ENCODE measurements around the gene SH3BGRL. TPM values are rescaled to one million over a fixed set of nuclear protein-coding genes. Genes with fewer than 3 reads are reported as not detected.

SH3BGRL gene
- total RNA-seq: 10 to 100 TPM; 31.5 to 67.1 TPM

DNA sequence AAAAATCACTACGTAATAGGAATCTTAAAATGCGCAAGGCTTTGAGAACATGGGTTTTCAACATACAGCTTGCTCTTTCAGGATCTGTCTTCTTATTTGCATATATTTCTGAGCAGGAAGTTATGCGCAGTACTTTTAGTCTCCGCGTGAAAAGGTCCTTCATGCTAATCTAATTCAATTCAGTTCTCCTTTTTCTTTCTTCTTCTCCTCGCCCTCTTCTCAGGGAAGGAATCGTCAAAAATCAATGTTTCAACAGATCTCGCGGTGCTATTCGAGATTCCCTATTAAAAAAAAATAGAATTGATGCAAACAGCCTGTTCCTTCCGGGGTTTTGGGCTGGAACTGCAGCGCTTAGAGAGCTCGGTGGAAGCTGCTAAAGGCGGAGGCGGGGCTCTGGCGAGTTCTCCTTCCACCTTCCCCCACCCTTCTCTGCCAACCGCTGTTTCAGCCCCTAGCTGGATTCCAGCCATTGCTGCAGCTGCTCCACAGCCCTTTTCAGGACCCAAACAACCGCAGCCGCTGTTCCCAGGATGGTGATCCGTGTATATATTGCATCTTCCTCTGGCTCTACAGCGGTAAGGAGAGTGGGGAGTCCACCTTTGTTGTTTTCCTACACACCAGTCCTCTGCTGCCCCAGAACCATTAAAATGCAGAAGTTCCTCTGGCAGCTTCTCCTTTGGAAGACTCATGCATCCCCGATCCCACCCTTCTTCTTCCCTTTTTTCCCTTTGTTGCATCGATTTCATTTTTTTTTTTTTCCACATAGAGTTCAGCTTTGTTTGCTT, at the start of gene SH3BGRL, which contains the start of gene HMGN5:
Gene SH3BGRL (plus strand): TSS at position 432 of the 785 bp plus-strand sequence. CDS start 99 bp downstream, at position 531.
Gene HMGN5 (minus strand): TSS at position 243 of the 785 bp plus-strand sequence. CDS start 80,364 bp downstream, outside the sequence.
- ATAC-seq (peak; percentile 98 to 100), DNase-seq (ENCODE audit: low spot score) (peak; percentile 79)
- H3K4me1 Mint-ChIP-seq (ENCODE audit: low read depth in 2 of 2): peaks cover 21 to 36% of the 10 kb centered on the region in 2 donors
- peaks cover 0 to under 1% of the 10 kb centered on the region in 2 donors for H3K27me3 Mint-ChIP-seq
- no peaks in the 10 kb centered on the region for H3K9me3 Mint-ChIP-seq
- H3K36me3 Mint-ChIP-seq: peaks cover 5% of the 10 kb centered on the region
- H3K27ac Mint-ChIP-seq: peak within 1 kb of the TSS; percentile 89 to 96
- H3K4me3 Mint-ChIP-seq: peak within 1 kb of the TSS; percentile 97

DNA sequence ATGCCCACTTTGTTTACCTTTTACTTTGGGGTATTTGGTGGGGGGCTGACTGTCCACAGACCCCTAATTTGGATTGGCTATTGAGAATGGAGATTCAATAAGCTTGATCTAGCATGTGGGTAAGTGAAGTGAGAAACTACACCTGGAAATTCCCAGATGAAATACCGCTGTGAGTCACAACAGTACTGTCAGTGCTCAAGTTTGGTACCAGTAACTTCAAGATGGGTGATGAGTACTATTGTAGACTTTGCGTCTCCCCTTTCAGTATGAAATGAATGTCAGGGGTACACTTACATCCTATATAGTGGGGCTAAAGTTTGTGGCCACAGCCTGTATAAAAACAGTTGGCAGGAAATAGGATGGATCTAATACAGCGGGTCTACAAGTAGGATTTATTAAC, 33.5 kb upstream of the SH3BGRL start:
- ATAC-seq: no peak
- H3K4me1 Mint-ChIP-seq (ENCODE audit: low read depth in 2 of 2): no peaks in the 10 kb centered on the region
- no peak overlapping the region for H3K4me3 Mint-ChIP-seq
- no peaks in the 10 kb centered on the region for H3K36me3 Mint-ChIP-seq
- no peaks in the 10 kb centered on the region for H3K9me3 Mint-ChIP-seq
- H3K27ac Mint-ChIP-seq: no peak overlapping the region
- peaks cover 0 to 8% of the 10 kb centered on the region in 2 donors for H3K27me3 Mint-ChIP-seq
- no peak for DNase-seq (ENCODE audit: low spot score)

DNA sequence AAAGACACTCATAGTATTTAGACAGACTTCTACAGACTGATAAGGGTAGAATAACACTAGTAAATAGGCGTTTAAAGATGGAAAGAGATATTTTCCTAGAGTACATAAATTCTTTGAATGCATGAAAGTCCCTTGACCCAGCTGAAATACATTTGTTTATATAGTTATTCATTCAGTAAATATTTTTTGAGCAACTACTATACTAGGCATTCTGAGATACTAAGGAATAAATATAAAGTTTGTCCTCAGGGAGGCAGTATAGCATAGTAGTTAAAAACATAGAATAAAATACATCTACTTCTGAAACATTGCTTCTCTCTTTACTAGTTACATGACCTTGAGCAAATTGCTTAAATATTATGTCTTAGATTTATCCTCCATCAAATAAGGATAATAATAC, 27.6 kb upstream of the SH3BGRL start:
- DNase-seq (ENCODE audit: low spot score): no peak
- Mint-ChIP-seq H3K27ac (no peak overlapping the region), H3K36me3 (no peaks in the 10 kb centered on the region), H3K27me3 (peaks cover 0 to 2% of the 10 kb centered on the region in 2 donors), H3K9me3 (no peaks in the 10 kb centered on the region), H3K4me3 (no peak overlapping the region), H3K4me1 (ENCODE audit: low read depth in 2 of 2) (no peaks in the 10 kb centered on the region)
- no peak for ATAC-seq

DNA sequence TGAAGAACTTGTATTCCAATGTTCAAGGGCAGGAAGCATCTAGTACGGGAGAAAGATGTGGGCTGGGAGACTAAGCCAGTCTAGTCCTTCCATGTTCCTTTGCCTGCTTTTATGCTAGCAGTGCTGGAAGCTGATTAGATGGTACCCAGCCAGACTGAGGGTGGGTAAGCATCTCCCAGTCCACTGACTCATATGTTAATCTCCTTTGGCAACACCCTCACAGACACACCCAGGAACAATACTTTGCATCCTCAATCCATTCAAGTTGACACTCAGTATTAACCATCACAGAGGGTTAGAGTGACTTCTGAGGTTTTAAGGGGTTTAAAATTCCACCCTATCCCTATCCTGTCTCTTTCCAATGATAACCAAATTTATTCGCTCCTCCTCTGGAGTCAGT, 6.6 kb upstream of the SH3BGRL start:
- no peak overlapping the region for H3K27ac Mint-ChIP-seq
- no peaks in the 10 kb centered on the region for H3K9me3 Mint-ChIP-seq
- DNase-seq (ENCODE audit: low spot score) (no peak), ATAC-seq (no peak)
- H3K36me3 Mint-ChIP-seq: no peaks in the 10 kb centered on the region
- H3K27me3 Mint-ChIP-seq: peaks cover 0 to 4% of the 10 kb centered on the region in 2 donors
- H3K4me3 Mint-ChIP-seq: no peak overlapping the region
- peaks cover 4 to 6% of the 10 kb centered on the region in 2 donors for H3K4me1 Mint-ChIP-seq (ENCODE audit: low read depth in 2 of 2)

DNA sequence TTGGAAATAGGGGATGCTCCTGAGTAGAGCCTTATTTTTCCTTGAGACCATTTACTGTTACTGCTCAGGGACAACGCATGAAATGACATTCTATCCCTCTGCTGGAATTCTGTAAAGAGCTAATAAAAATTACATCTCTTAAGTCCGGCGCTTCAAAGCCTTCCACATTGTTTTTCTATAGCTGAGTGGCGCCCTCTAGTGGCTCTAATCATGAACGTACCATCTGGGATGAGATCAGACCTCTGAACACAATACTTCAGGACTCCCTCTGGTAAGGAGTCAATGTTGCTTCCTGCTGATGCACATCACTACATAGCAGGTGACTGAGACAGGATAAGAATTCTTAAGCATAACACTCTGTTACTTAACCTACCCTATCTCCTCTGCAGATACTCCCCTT, 6.2 kb upstream of the SH3BGRL start:
- ATAC-seq: peak in 1 of 2 donors; percentile 71
- Mint-ChIP-seq H3K27ac (no peak overlapping the region), H3K27me3 (peaks cover 0 to 4% of the 10 kb centered on the region in 2 donors), H3K4me1 (ENCODE audit: low read depth in 2 of 2) (peaks cover 6% of the 10 kb centered on the region in 2 donors), H3K9me3 (no peaks in the 10 kb centered on the region), H3K36me3 (no peaks in the 10 kb centered on the region), H3K4me3 (no peak overlapping the region)
- peak; percentile 70 for DNase-seq (ENCODE audit: low spot score)

DNA sequence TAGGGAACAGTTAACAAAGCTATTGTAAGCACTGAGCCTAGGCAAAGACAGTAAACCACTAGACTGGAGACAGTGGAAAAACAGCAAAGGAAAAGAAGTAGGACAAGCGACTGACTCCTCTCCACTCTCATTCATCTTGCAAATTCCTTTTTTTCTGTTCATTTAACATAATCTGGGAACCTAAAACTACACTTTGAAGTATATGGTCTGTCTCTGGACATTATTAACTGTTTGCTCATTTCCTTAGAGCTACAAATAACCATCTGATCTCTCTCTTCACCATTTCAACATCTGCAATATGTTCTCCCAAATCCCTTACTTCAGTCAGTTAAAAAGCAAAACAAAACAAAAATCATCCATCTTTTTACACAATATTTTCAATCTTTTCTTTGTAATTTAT, 831 bp upstream of the SH3BGRL start:
- peak overlapping the region; percentile 89 to 96 for H3K27ac Mint-ChIP-seq
- ATAC-seq (no peak), DNase-seq (ENCODE audit: low spot score) (no peak)
- H3K27me3 Mint-ChIP-seq: peaks cover 0 to 2% of the 10 kb centered on the region in 2 donors
- peak overlapping the region; percentile 97 for H3K4me3 Mint-ChIP-seq
- H3K36me3 Mint-ChIP-seq: peaks cover 2% of the 10 kb centered on the region
- H3K4me1 Mint-ChIP-seq (ENCODE audit: low read depth in 2 of 2): peaks cover 17 to 30% of the 10 kb centered on the region in 2 donors
- no peaks in the 10 kb centered on the region for H3K9me3 Mint-ChIP-seq

DNA sequence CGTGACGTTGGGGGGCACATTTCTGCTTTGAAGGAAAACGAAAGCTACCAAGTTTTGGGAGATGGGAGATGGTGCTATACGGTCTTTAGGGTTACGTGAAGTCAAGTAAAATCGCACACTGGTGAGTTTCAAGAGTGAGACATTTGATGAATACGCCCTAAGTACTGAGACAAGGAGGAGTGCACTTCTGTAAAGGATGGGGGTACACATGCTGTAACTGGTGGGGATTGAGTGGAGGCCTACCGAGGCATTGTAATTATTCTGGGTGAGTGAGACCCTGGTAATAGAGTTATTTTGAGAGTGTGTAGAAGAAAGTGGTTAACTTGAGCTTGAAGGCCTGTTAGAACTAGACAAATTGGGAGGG, 536 bp downstream of the SH3BGRL start:
- no peaks in the 10 kb centered on the region for H3K27me3 Mint-ChIP-seq
- ATAC-seq: peak; percentile 29 to 56
- peaks cover 21 to 36% of the 10 kb centered on the region in 2 donors for H3K4me1 Mint-ChIP-seq (ENCODE audit: low read depth in 2 of 2)
- peaks cover 5% of the 10 kb centered on the region for H3K36me3 Mint-ChIP-seq
- peak overlapping the region; percentile 89 to 96 for H3K27ac Mint-ChIP-seq
- DNase-seq (ENCODE audit: low spot score): no peak
- H3K9me3 Mint-ChIP-seq: no peaks in the 10 kb centered on the region
- H3K4me3 Mint-ChIP-seq: peak overlapping the region; percentile 97

DNA sequence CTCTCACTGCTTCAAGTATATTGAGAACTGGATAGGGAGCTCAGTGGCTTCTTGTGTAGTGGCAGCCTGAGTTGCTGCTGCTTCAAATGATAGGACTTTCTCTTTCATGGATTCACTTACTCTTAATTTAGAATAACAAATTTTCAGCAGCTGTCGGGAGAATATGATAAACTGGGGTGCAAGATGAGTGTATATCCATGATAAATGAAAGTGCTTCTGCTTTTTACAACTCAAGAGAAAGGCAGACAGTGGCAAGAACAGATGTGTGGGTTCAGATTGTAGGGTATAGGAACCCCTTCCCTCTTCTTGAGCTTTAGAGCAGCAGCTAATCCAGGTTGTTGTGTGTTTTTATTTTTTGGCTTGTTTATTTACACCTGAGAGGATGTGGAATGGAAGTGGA, 1.0 kb downstream of the SH3BGRL start:
- Mint-ChIP-seq H3K27ac (peak overlapping the region; percentile 89 to 96), H3K4me1 (ENCODE audit: low read depth in 2 of 2) (peaks cover 24 to 36% of the 10 kb centered on the region in 2 donors), H3K27me3 (no peaks in the 10 kb centered on the region), H3K36me3 (peaks cover 5% of the 10 kb centered on the region), H3K4me3 (peak overlapping the region; percentile 97), H3K9me3 (no peaks in the 10 kb centered on the region)
- no peak for ATAC-seq
- DNase-seq (ENCODE audit: low spot score): no peak

DNA sequence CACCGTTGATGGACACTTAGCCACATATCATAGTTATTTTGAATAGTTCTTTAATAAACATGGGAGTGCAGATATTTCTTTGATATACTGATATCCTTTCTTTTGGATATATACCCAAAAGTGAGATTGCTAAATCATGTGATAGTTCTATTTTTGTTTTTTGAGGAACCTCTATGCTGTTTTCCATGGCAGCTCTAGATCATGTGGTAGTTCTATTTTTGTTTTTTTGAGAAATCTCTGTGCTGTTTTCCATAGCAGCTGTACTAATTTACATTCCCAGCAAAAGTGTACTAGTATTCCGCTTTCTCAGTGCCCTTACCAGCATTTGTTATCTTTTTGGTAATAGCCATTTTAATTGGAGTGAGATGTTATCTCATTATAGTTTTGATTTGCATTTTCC, 3.6 kb downstream of the SH3BGRL start:
- DNase-seq (ENCODE audit: low spot score) (no peak), ATAC-seq (no peak)
- Mint-ChIP-seq H3K27me3 (no peaks in the 10 kb centered on the region), H3K27ac (no peak overlapping the region), H3K4me3 (no peak overlapping the region), H3K4me1 (ENCODE audit: low read depth in 2 of 2) (peaks cover 25 to 36% of the 10 kb centered on the region in 2 donors), H3K9me3 (no peaks in the 10 kb centered on the region), H3K36me3 (peaks cover 5% of the 10 kb centered on the region)

DNA sequence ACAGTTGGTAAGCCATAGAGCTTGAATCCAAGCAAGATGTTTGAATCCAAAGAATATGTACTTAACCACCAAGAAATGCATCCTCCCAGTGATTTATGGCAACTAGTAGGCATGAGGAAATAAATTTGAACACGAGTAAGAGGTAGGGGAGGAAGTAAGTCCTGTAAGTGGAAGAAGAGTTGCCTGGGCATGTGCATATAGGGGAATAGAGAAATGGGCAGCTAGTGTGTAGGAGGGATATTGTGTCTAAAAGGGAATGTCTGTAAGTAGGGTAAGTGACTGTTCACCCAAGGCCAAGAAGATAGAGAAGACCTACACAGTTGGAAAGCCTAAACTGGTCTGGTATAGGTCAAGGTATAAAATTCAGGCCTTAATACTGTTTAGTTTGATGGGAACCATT, 4.6 kb downstream of the SH3BGRL start:
- ATAC-seq: no peak
- DNase-seq (ENCODE audit: low spot score): no peak
- Mint-ChIP-seq H3K27me3 (no peaks in the 10 kb centered on the region), H3K9me3 (no peaks in the 10 kb centered on the region), H3K27ac (peak overlapping the region in 1 of 2 donors; percentile 20), H3K36me3 (peaks cover 5% of the 10 kb centered on the region), H3K4me3 (no peak overlapping the region), H3K4me1 (ENCODE audit: low read depth in 2 of 2) (peaks cover 20 to 30% of the 10 kb centered on the region in 2 donors)

DNA sequence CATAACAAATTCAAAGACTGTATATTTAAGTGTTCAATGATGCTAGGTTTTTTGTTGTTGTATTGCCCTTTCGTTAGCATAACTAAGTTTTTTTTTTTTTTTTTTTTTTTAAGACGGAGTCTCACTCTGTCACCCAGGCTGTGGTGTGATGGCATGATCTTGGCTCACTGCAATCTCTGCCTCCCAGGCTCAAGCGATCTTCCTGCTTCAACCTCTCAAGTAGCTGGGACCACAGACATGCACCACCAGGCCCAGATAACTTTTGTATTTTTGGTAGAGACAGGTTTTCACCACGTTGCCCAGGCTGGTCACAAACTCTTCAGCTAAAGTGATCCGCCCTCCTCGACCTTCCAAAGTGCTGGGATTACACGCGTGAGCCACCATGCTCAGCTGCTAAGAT, 7.0 kb downstream of the SH3BGRL start:
- no peak overlapping the region for H3K4me3 Mint-ChIP-seq
- no peaks in the 10 kb centered on the region for H3K9me3 Mint-ChIP-seq
- H3K27me3 Mint-ChIP-seq: no peaks in the 10 kb centered on the region
- H3K27ac Mint-ChIP-seq: no peak overlapping the region
- H3K4me1 Mint-ChIP-seq (ENCODE audit: low read depth in 2 of 2): peaks cover 17 to 19% of the 10 kb centered on the region in 2 donors
- ATAC-seq (no peak), DNase-seq (ENCODE audit: low spot score) (no peak)
- peaks cover 5% of the 10 kb centered on the region for H3K36me3 Mint-ChIP-seq

DNA sequence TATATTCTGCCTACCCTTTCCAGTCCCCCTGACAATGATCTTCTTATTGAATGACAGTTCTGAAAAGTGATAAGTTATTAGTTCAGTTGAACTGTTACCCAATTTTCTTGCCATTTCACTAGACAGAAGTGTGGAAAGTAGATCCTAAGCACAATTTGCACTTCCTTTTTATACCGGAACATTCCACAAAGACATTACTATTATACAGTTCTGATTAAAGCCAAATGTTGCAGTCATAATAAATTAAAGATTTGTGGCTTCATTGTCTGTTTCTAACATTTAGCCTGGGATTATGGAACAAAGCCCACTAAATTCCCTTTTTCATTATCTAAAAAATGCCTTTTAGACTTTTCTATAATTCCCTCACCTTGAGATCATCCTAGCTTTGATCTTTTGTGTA, 13.8 kb downstream of the SH3BGRL start:
- no peak overlapping the region for H3K27ac Mint-ChIP-seq
- H3K4me1 Mint-ChIP-seq (ENCODE audit: low read depth in 2 of 2): peaks cover 8 to 36% of the 10 kb centered on the region in 2 donors
- no peaks in the 10 kb centered on the region for H3K9me3 Mint-ChIP-seq
- DNase-seq (ENCODE audit: low spot score): no peak
- no peak overlapping the region for H3K4me3 Mint-ChIP-seq
- H3K36me3 Mint-ChIP-seq: no peaks in the 10 kb centered on the region
- ATAC-seq: no peak
- no peaks in the 10 kb centered on the region for H3K27me3 Mint-ChIP-seq

DNA sequence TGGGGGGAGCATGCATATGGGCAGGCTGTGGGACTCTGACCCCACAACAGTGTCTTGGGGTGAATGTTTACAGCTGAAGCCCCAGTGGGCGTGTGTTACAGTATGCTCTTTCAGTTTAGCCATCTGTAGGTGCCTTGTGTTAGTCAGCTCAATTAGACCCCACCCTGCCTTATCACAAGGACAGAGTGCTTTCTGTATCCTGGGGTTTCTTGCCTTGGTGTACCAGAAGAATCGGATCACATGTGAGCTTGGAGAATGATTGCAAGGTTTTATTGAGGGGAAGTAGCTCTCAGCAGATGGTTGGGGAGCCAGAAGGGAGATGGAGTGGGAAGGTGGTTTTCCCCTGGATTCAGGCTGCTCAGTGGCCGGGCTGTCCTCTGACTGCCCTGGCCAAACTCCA, 27.3 kb downstream of the SH3BGRL start:
- no peaks in the 10 kb centered on the region for H3K9me3 Mint-ChIP-seq
- H3K4me3 Mint-ChIP-seq: no peak overlapping the region
- DNase-seq (ENCODE audit: low spot score) (no peak), ATAC-seq (no peak)
- H3K36me3 Mint-ChIP-seq: no peaks in the 10 kb centered on the region
- peaks cover 22 to 28% of the 10 kb centered on the region in 2 donors for H3K4me1 Mint-ChIP-seq (ENCODE audit: low read depth in 2 of 2)
- H3K27me3 Mint-ChIP-seq: no peaks in the 10 kb centered on the region
- no peak overlapping the region for H3K27ac Mint-ChIP-seq

DNA sequence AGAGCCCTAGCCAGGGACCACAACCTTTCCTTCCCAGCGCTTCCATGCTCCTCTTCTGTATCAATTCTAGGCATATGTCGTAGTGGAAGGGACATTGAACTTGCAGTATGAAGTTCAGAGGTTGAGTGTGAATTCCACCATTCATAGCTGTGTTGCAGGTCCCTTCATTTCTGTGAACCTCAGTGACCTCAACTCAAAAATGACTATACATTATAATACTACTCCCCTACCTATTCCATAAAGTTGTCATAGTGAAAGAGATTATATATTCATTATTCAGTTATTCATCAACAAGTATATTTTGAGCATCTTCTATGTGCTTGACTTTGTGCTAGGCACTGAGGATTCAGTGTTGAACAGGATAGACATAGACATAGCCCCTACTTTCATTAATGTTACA, 28.0 kb downstream of the SH3BGRL start:
- ATAC-seq (no peak), DNase-seq (ENCODE audit: low spot score) (no peak)
- H3K27ac Mint-ChIP-seq: no peak overlapping the region
- peaks cover 21 to 28% of the 10 kb centered on the region in 2 donors for H3K4me1 Mint-ChIP-seq (ENCODE audit: low read depth in 2 of 2)
- H3K9me3 Mint-ChIP-seq: no peaks in the 10 kb centered on the region
- no peak overlapping the region for H3K4me3 Mint-ChIP-seq
- H3K36me3 Mint-ChIP-seq: no peaks in the 10 kb centered on the region
- no peaks in the 10 kb centered on the region for H3K27me3 Mint-ChIP-seq

All from natural killer cell treated with Interleukin-12 subunit alpha and Interleukin-12 subunit beta and Interleukin-15 and Interleukin-18, amount 100 ng/mL, for 72 hours (primary cell).